DND-41 (cell line): Measurements from ENCODE around the gene SPATA12.

ENCODE experiments used
- ATAC-seq: fragments of 200-7000 bp; cut with Tn5 transposase; 3 replicates; pipeline ENCODE4 v1.9.1; 2021; ENCODE audit warnings: low read depth; ENCODE audit not compliant: insufficient read depth
- DNase-seq: peaks from one replicate; pipeline ENCODE4 v3.0.0-alpha.2; 2020
- H2AFZ ChIP-seq: 2 replicates; pipeline ENCODE4 v1.6.0; 2012; ENCODE audit warnings: low read depth, low read length
- H3K27ac ChIP-seq: 2 replicates; pipeline ENCODE4 v1.5.1; 2012; ENCODE audit warnings: low read length, inconsistent platforms
- H3K27me3 ChIP-seq: fragments of 200-600 bp; sonication (generic); 2 replicates; pipeline ENCODE4 v1.6.0; 2012; ENCODE audit warnings: low read length, mild to moderate bottlenecking, inconsistent platforms; ENCODE audit not compliant: insufficient read depth, poor library complexity
- H3K36me3 ChIP-seq: 2 replicates; pipeline ENCODE4 v1.5.1; 2012; ENCODE audit warnings: low read length, inconsistent platforms; ENCODE audit not compliant: insufficient read depth
- H3K4me1 ChIP-seq: 2 replicates; pipeline ENCODE4 v1.5.1; 2012; ENCODE audit warnings: mild to moderate bottlenecking, low read length; ENCODE audit not compliant: insufficient read depth
- H3K4me2 ChIP-seq: 2 replicates; pipeline ENCODE4 v1.6.0; 2012; ENCODE audit warnings: mild to moderate bottlenecking, moderate library complexity, low read length, inconsistent platforms; ENCODE audit not compliant: insufficient read depth
- H3K4me3 ChIP-seq, 2 experiments: fragments of 200-600 bp in 1 of 2; shearing (Covaris generic) in 1 of 2; 2 replicates each; pipeline ENCODE4 v1.5.1; 2012 to 2016; ENCODE audit warnings: inconsistent platforms in 2 of 2, low read length in 2 of 2, mild to moderate bottlenecking in 2 of 2, low read depth in 1 of 2, moderate library complexity in 1 of 2
- H3K79me2 ChIP-seq: 2 replicates; pipeline ENCODE4 v1.6.0; 2012; ENCODE audit warnings: low read length, inconsistent platforms; ENCODE audit not compliant: insufficient read depth
- H3K9ac ChIP-seq: 2 replicates; pipeline ENCODE4 v1.6.0; 2012; ENCODE audit warnings: low read depth, mild to moderate bottlenecking, inconsistent platforms, low read length, moderate library complexity
- H3K9me3 ChIP-seq: 2 replicates; pipeline ENCODE4 v1.5.1; 2012; ENCODE audit warnings: low read length, moderate library complexity, mild to moderate bottlenecking, inconsistent platforms; ENCODE audit not compliant: insufficient read depth, severe bottlenecking
- H4K20me1 ChIP-seq: 2 replicates; pipeline ENCODE4 v1.6.0; 2012; ENCODE audit warnings: low read length; ENCODE audit not compliant: insufficient read depth
- CTCF ChIP-seq: IDR thresholded peaks from 2 replicates; pipeline ENCODE4 v1.5.1; 2012; ENCODE audit warnings: borderline replicate concordance, low read length, moderate library complexity, mild to moderate bottlenecking; ENCODE audit not compliant: poor library complexity, severe bottlenecking; ENCODE audit errors: extremely low read depth
- EZH2 ChIP-seq: IDR thresholded peaks from 3 replicates; pipeline ENCODE4 v1.6.1; 2012; ENCODE audit warnings: borderline replicate concordance, low read depth, mild to moderate bottlenecking, moderate library complexity, low read length, inconsistent platforms; ENCODE audit not compliant: severe bottlenecking

Gene SPATA12

GRCh38 chr3:57015912-57016311 is 44.6 kb upstream of the SPATA12 start:
- TF ChIP-seq CTCF (no peak), EZH2 (no peak)
- Histone ChIP-seq H3K36me3 (no peaks in the 10 kb centered on the region), H3K4me2 (no peak overlapping the region), H4K20me1 (no peaks in the 10 kb centered on the region), H2AFZ (no peak overlapping the region), H3K27me3 (peaks cover 4% of the 10 kb centered on the region), H3K9ac (no peak overlapping the region), H3K27ac (no peak overlapping the region), H3K4me3 (no peak overlapping the region), H3K9me3 (no peaks in the 10 kb centered on the region), H3K4me1 (no peaks in the 10 kb centered on the region), H3K79me2 (no peaks in the 10 kb centered on the region)
- no peak for DNase-seq
- no peak for ATAC-seq

GRCh38 chr3:57017459-57017845 is 43.0 kb upstream of the SPATA12 start:
- H3K27ac ChIP-seq = no peak overlapping the region
- H3K79me2 ChIP-seq = no peaks in the 10 kb centered on the region
- no peak overlapping the region for H3K9ac ChIP-seq
- no peaks in the 10 kb centered on the region for H3K36me3 ChIP-seq
- H3K4me1 ChIP-seq = no peaks in the 10 kb centered on the region
- H2AFZ ChIP-seq = no peak overlapping the region
- H4K20me1 ChIP-seq = no peaks in the 10 kb centered on the region
- TF ChIP-seq EZH2 (no peak), CTCF (no peak)
- H3K4me3 ChIP-seq = no peak overlapping the region
- DNase-seq (no peak), ATAC-seq (no peak)
- no peak overlapping the region for H3K4me2 ChIP-seq
- H3K9me3 ChIP-seq = no peaks in the 10 kb centered on the region
- peaks cover 4% of the 10 kb centered on the region for H3K27me3 ChIP-seq

GRCh38 chr3:57018246-57018645 is 42.2 kb upstream of the SPATA12 start:
- peaks cover 4% of the 10 kb centered on the region for H3K27me3 ChIP-seq
- H3K4me2 ChIP-seq = no peak overlapping the region
- DNase-seq (no peak), ATAC-seq (no peak)
- TF ChIP-seq EZH2 (no peak), CTCF (no peak)
- H3K79me2 ChIP-seq = no peaks in the 10 kb centered on the region
- H3K36me3 ChIP-seq = no peaks in the 10 kb centered on the region
- H2AFZ ChIP-seq = no peak overlapping the region
- no peaks in the 10 kb centered on the region for H3K9me3 ChIP-seq
- H3K4me1 ChIP-seq = no peaks in the 10 kb centered on the region
- H3K27ac ChIP-seq = no peak overlapping the region
- no peak overlapping the region for H3K4me3 ChIP-seq
- no peak overlapping the region for H3K9ac ChIP-seq
- H4K20me1 ChIP-seq = no peaks in the 10 kb centered on the region

GRCh38 chr3:57019057-57019456 is 41.4 kb upstream of the SPATA12 start:
- DNase-seq = no peak
- Histone ChIP-seq H3K9me3 (no peaks in the 10 kb centered on the region), H4K20me1 (no peaks in the 10 kb centered on the region), H3K4me2 (no peak overlapping the region), H3K27ac (no peak overlapping the region), H3K4me3 (no peak overlapping the region), H3K9ac (no peak overlapping the region), H3K36me3 (no peaks in the 10 kb centered on the region), H2AFZ (no peak overlapping the region), H3K79me2 (no peaks in the 10 kb centered on the region), H3K27me3 (peaks cover 4% of the 10 kb centered on the region), H3K4me1 (no peaks in the 10 kb centered on the region)
- TF ChIP-seq CTCF (no peak), EZH2 (no peak)
- no peak for ATAC-seq
